Activated naive CD8-positive, alpha-beta T cell treated with anti-CD3 and anti-CD28 coated beads, Interleukin-2, amount 50 U/mL, for 24 hours (primary cell): Measurements from ENCODE around the gene DCAF11.
A peak's percentile ranks its signal among the peaks of the same experiment; 100 is the strongest.
"Not testable (repeated sequence)": the region's sequence is repeated elsewhere in the genome, so short reads cannot be mapped to it uniquely, and the experiment has no call there.

Experiments
- ATAC-seq: fragments of 150-1000 bp; cut with Tn5 transposase; one replicate; pipeline ENCODE4 v1.10.0; 2021
- DNase-seq: peaks from one replicate; pipeline ENCODE4 v3.0.0; 2021
- H3K27ac Mint-ChIP-seq: one replicate; pipeline ENCODE4 v1.8.0; 2021; ENCODE audit warnings: mild to moderate bottlenecking, mixed read lengths
- H3K27me3 Mint-ChIP-seq: one replicate; pipeline ENCODE4 v1.8.0; 2021; ENCODE audit warnings: mixed read lengths
- H3K36me3 Mint-ChIP-seq: one replicate; pipeline ENCODE4 v1.8.0; 2021; ENCODE audit warnings: low read depth, mixed read lengths
- H3K4me1 Mint-ChIP-seq: one replicate; pipeline ENCODE4 v1.8.0; 2021; ENCODE audit warnings: mixed read lengths
- H3K4me3 Mint-ChIP-seq: one replicate; pipeline ENCODE4 v1.8.0; 2021; ENCODE audit warnings: mild to moderate bottlenecking, moderate library complexity, mixed read lengths
- H3K9me3 Mint-ChIP-seq: one replicate; pipeline ENCODE4 v1.8.0; 2021; ENCODE audit warnings: mixed read lengths

Gene DCAF11

DNA sequence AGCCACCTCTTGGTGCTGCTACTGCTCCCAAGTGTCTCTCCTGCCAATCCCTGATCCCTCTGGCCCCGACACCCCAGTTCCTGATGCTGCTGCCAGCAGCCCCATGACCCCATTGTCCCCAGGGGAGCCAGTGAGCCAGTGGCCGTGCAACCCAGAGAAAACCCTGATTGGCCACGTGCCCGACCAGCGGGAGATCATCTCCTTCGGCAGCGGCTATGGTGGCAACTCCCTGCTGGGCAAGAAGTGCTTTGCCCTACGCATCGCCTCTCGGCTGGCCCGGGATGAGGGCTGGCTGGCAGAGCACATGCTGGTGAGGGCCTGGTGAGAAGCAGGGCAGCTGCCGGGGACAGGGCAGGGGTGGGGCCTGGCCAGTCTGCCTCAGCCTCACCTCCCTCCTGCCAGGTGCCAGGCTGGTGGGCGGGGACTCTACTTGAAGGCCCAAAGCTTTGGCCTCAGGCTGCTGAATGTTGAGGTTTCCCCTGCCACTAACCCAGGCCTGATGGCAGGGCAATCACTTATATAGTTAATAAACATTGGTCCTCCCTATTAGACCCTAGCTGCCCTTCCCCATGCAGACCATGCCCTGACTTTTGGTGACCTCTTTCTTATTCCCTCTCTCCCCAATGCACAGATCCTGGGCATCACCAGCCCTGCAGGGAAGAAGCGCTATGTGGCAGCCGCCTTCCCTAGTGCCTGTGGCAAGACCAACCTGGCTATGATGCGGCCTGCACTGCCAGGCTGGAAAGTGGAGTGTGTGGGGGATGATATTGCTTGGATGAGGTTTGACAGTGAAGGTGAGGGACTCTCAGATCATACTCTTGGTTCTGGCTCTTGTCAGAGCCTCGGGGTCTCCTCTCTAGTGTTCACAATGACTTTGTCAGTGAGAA, 15.4 kb upstream of the DCAF11 start:
- ATAC-seq, result no peak
- H3K27me3 Mint-ChIP-seq, result no peaks in the 10 kb centered on the region
- peaks cover 62% of the 10 kb centered on the region for H3K36me3 Mint-ChIP-seq
- no peak for DNase-seq
- no peak overlapping the region for H3K4me3 Mint-ChIP-seq
- H3K9me3 Mint-ChIP-seq, result no peaks in the 10 kb centered on the region
- peaks cover 15% of the 10 kb centered on the region for H3K4me1 Mint-ChIP-seq
- H3K27ac Mint-ChIP-seq, result peak overlapping the region; percentile 50

DNA sequence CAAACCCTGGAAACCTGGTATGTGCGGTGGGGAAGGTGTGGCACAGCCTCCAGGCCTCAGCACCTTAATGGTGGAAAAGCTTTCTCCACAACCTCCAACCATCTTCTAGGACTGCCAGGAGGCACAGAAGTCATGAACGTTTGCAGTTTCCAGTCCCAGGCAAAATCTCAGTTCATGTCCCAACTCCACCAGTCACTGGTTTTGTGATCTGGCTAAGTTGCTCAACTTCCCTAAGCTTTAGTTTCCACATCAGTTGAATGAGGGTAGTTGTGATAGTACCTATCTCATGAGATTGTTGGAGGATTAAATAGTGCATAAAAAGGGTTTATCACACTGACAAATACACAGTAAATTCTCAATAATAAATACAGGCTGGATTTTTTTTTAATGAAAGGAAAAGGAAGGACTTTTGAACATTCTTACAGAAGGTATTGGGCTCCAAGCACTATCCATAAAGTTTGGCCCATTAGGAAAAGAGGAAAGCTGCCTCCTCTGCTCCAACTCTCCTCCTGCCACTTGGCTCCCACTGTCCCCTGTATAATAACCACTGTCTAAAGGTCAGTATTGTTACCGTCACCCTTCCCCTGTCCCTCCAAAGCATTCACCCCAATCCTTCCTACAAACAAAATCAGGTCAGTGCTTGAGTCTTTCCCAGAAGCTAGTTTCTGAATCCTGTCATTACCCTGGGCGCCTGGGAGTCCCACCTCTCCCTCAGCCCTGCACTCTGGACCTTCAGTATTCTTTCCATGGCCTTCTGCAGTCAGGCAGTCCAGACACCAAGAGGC, 14.2 kb upstream of the DCAF11 start:
- Mint-ChIP-seq H3K27ac (no peak overlapping the region), H3K9me3 (no peaks in the 10 kb centered on the region), H3K36me3 (peaks cover 62% of the 10 kb centered on the region), H3K4me1 (peaks cover 13% of the 10 kb centered on the region), H3K4me3 (no peak overlapping the region), H3K27me3 (no peaks in the 10 kb centered on the region)
- DNase-seq, result no peak
- no peak for ATAC-seq

DNA sequence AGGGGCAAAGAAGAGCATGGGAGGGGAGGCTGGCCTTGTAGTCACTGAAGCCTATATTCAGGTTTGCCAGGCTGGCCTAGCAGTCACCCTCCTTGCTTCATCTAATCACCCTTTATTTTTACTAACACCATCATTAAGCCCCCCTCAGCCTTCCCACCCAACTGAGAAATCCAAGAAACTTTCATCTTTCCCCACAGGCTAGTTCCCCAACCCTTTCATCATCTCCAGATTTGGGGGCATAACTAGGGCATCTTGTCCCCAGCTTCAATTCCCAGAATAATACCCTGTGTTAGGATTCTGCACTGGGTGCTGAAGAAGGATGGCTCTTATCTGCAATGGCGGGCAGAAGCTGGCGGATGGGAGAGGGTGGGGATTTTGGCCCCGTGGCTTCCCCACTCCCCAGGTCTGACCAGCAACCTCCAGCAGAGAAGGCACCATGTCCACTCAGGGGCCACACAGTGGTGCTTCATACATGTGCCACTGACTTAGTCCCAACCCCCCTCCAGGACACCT, 13.5 kb upstream of the DCAF11 start:
- Mint-ChIP-seq H3K27me3 (no peaks in the 10 kb centered on the region), H3K4me1 (peaks cover 10% of the 10 kb centered on the region), H3K4me3 (no peak overlapping the region), H3K9me3 (no peaks in the 10 kb centered on the region), H3K27ac (no peak overlapping the region), H3K36me3 (peaks cover 56% of the 10 kb centered on the region)
- DNase-seq (no peak), ATAC-seq (no peak)

DNA sequence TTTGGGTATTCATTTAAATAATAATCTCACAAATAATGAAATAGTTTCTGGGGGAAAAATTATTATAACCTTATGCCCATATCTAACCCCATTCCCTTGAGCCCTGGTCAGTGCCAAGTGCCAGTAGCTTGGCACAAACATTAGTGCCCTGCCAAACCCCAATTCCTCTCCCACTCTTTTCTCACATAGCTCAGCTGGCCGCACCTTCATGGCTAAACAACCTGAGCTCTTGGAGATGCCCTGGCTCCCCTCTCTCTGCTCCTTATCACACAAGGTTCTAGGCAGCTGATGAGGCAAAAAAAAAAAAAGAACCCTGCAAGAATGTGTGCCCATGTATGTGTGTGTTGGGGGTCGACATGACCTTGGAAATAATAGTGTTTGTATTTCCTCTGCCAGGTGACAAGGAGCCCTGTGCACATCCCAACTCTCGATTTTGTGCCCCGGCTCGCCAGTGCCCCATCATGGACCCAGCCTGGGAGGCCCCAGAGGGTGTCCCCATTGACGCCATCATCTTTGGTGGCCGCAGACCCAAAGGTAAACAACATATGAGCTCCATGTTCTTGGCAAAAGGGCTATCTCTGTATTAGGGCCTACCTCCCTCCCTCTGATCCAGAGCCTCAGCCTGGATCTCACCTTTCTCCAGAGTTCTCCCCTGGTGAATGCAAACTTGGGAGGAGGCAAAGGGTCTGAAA, 12.1 kb upstream of the DCAF11 start:
- H3K27ac Mint-ChIP-seq, result no peak overlapping the region

DNA sequence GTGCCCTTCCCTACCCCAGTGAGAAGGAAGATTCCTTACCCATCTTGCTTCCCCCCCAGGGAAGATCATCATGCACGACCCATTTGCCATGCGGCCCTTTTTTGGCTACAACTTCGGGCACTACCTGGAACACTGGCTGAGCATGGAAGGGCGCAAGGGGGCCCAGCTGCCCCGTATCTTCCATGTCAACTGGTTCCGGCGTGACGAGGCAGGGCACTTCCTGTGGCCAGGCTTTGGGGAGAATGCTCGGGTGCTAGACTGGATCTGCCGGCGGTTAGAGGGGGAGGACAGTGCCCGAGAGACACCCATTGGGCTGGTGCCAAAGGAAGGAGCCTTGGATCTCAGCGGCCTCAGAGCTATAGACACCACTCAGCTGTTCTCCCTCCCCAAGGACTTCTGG, 11.1 kb upstream of the DCAF11 start:
- ATAC-seq (no peak), DNase-seq (no peak)
- H3K4me1 Mint-ChIP-seq, result peaks cover 11% of the 10 kb centered on the region
- H3K27me3 Mint-ChIP-seq, result no peaks in the 10 kb centered on the region
- H3K27ac Mint-ChIP-seq, result peak overlapping the region; percentile 41
- no peaks in the 10 kb centered on the region for H3K9me3 Mint-ChIP-seq
- H3K4me3 Mint-ChIP-seq, result no peak overlapping the region
- peaks cover 44% of the 10 kb centered on the region for H3K36me3 Mint-ChIP-seq

More for the DNA sequence above, 12.1 kb upstream of the DCAF11 start:
- Mint-ChIP-seq H3K27me3 (no peaks in the 10 kb centered on the region), H3K4me1 (peaks cover 7% of the 10 kb centered on the region), H3K9me3 (no peaks in the 10 kb centered on the region), H3K36me3 (peaks cover 48% of the 10 kb centered on the region), H3K4me3 (no peak overlapping the region)
- DNase-seq (no peak), ATAC-seq (no peak)

DNA sequence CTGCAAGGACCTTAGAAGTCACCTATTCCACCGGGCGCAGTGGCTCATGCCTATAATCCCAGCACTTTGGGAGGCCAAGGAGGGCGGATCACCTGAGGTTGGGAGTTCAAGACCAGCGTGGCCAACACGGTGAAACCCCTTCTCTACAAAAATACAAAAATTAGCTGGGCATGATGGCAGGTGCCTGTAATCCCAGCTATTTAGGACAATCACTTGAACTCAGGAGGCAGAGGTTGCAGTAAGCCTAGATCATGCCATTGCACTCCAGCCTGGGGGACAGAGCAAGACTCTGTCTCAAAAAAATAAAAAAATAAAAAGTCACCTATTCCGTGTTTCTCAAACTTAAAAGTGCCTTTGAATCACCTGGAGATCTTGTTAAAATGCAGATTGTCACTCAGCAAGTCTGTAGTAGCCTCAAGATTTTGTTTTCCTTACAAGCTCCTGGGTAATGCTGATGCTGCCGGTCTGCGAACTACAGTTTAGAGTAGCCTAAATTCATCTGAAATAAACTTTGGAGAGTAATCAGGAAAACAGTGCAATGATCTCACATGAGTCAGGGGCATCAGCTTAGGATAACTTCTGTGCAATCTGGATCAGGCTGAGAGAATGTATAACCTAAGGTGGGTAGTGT, 8.9 kb upstream of the DCAF11 start:
- H3K4me1 Mint-ChIP-seq, result peaks cover 23% of the 10 kb centered on the region
- H3K36me3 Mint-ChIP-seq, result peaks cover 31% of the 10 kb centered on the region
- not testable (repeated sequence) for DNase-seq, H3K4me3 Mint-ChIP-seq, H3K27me3 Mint-ChIP-seq, ATAC-seq, H3K9me3 Mint-ChIP-seq
- H3K27ac Mint-ChIP-seq, result peak overlapping the region; percentile 53

DNA sequence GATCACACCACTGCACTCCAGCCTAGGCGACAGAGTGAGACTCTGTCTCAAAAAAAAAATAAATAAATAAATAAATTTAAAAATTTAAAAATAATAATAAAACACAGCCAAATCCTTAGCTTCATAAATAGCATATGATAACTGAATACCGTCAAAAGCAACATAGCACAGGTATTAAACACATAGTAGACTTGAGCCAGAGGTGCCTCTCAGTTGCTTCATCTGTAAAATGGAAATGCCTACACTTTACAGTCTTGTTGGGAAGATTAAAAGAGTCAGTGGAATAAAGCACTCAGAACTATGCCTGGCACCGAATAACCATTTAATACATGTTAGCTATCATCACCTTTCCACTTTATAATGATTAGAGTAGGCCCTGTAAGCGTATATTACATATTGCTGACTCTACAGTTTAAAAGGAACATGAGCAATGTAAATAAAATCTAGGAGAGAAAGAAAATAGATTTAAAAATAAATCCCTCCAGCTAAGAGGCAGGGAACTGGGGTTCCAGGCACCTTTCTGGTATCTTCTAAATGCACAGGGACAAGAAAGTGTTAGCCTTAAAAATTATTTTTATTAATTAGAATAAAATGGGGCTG, 7.8 kb upstream of the DCAF11 start:
- Mint-ChIP-seq H3K27me3 (no peaks in the 10 kb centered on the region), H3K27ac (no peak overlapping the region), H3K4me1 (peaks cover 23% of the 10 kb centered on the region), H3K4me3 (no peak overlapping the region), H3K9me3 (no peaks in the 10 kb centered on the region), H3K36me3 (peaks cover 25% of the 10 kb centered on the region)
- ATAC-seq, result no peak
- DNase-seq, result no peak

DNA sequence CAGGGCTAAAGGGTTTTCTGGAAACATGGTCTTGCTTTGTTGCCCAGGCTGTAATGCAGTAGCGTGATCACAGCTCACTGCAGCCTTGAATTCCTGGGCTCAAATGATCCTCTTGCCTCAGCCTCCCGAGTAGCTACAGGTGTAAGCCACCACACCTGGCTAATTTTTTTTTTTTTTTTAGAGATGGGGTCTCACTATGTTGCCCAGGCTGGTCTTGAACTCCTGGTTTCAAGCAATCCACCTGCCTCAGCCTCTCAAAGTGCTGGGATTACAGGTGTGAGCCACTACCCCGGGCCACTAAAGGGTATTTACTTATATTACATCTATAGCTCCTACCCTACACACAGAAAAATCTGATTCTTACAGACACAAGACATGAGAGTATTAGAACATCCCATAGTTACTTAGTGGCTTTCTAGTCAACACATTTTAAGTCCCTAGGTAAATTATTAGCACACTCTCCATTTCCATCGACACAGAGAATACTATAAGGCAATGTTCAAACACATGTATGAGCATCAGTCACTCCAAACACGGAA, 6.2 kb upstream of the DCAF11 start:
- DNase-seq, result no peak
- H3K27ac Mint-ChIP-seq, result peak overlapping the region; percentile 81
- H3K27me3 Mint-ChIP-seq, result no peaks in the 10 kb centered on the region
- no peak for ATAC-seq
- H3K4me1 Mint-ChIP-seq, result peaks cover 23% of the 10 kb centered on the region
- H3K9me3 Mint-ChIP-seq, result no peaks in the 10 kb centered on the region
- H3K36me3 Mint-ChIP-seq, result peaks cover 12% of the 10 kb centered on the region
- H3K4me3 Mint-ChIP-seq, result no peak overlapping the region

DNA sequence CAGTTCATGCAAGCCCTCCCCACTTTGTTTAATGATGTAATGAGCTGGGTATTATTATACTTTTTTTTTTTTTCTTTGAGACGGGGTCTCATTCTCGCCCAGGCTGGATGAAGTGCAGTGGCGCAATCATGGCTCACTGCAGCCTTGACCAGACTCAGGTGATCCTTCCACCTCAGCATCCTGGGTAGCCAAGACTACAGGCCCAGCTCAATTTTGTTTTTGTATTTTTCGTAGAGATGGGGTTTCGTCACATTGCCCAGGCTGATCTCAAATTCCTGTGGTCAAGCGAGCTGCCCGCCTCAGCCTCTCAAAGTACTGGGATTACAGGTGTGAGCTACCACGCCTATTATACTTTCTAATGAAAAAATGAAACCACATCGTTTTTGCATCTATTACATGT, 4.5 kb upstream of the DCAF11 start:
- H3K27me3 Mint-ChIP-seq, result peaks cover 2% of the 10 kb centered on the region
- H3K4me3 Mint-ChIP-seq, result no peak overlapping the region
- H3K36me3 Mint-ChIP-seq, result peaks cover 3% of the 10 kb centered on the region
- H3K9me3 Mint-ChIP-seq, result no peaks in the 10 kb centered on the region
- no peak for DNase-seq
- ATAC-seq, result no peak
- H3K4me1 Mint-ChIP-seq, result peaks cover 29% of the 10 kb centered on the region
- H3K27ac Mint-ChIP-seq, result no peak overlapping the region

DNA sequence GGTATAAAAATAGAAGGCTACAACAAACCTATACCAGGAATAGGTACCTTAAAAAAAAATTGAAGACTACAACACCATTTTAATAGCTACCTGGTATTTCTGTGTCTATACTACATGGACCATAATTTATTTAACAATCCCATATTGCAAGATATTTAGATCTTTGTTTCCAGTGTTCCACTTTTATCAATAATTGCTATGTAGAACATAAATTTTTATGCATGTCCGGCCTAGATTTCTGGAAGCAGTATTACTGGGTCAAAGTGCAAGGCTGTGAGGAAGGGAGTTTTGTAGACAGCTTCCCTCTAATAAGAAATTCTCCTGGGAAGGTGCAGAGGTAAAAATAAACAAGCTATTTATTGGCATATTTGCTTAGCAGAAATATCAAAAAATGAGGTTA, 4.1 kb upstream of the DCAF11 start:
- no peak for ATAC-seq
- no peaks in the 10 kb centered on the region for H3K9me3 Mint-ChIP-seq
- peaks cover 2% of the 10 kb centered on the region for H3K27me3 Mint-ChIP-seq
- H3K36me3 Mint-ChIP-seq, result peaks cover 3% of the 10 kb centered on the region
- H3K4me1 Mint-ChIP-seq, result peaks cover 33% of the 10 kb centered on the region
- H3K4me3 Mint-ChIP-seq, result no peak overlapping the region
- no peak for DNase-seq
- no peak overlapping the region for H3K27ac Mint-ChIP-seq

DNA sequence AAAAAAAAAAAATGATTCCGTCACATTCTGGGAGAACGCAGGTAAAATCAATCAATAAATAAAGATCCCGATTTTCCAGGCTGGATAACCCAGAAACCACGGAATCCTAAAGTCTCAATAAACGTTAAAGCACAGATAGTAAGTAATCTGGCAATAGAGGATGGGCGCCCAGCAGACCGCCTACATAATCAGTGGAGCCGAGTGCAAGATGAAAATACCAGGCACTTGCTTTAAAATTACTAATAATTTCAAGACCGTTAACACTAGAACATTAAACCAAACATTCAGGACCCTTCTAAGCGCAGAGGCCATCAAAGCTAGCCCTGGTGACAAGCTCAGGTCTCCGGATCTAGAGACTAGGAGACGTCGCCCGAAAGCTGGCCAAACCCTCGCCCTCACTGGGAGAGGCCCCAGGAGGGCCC, 1.2 kb upstream of the DCAF11 start:
- peaks cover 37% of the 10 kb centered on the region for H3K4me1 Mint-ChIP-seq
- DNase-seq, result no peak
- peaks cover 2% of the 10 kb centered on the region for H3K27me3 Mint-ChIP-seq
- peak overlapping the region; percentile 99 for H3K27ac Mint-ChIP-seq
- H3K36me3 Mint-ChIP-seq, result peaks cover 14% of the 10 kb centered on the region
- peak overlapping the region; percentile 96 for H3K4me3 Mint-ChIP-seq
- no peak for ATAC-seq
- no peaks in the 10 kb centered on the region for H3K9me3 Mint-ChIP-seq

DNA sequence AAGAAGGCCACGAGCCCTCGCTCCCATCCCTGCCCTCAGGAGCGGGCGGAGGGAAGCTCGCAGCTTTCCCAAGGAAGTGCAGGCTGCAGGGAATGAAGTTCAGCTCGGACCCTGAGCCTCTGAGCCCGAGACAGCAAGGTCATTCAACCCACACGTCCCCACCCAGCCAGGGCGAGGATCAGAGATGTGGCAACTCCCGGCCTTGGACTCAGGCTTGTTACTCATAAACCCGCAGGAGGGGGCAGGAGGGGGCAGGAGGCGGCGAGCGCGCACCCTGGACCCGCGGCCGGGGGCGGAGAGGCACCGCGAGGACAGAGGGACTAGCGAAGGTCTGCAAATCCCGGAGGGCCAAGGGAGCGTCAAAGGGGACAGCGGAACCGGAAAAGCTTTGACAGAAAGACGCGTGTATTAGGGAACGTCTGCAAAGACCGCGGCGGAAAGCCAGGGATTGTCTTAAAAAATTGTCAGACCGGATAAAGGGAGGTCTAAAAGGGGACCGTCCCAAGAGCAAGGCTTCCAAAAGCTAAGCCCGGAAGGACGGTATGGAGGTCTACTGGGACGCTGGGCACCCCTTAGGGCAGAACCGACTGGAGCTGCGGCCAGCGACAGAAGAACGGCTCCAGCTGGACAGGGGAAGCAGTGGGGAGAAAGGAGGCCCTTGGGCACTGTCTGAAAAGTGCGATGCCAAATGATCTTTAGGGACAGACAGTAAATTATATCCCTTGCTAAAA, 611 bp upstream of the DCAF11 start:
- H3K27me3 Mint-ChIP-seq, result peaks cover 2% of the 10 kb centered on the region
- peak; percentile 53 for ATAC-seq
- DNase-seq, result peak; percentile 84
- peaks cover 18% of the 10 kb centered on the region for H3K36me3 Mint-ChIP-seq
- H3K4me1 Mint-ChIP-seq, result peaks cover 31% of the 10 kb centered on the region
- no peaks in the 10 kb centered on the region for H3K9me3 Mint-ChIP-seq
- H3K27ac Mint-ChIP-seq, result peak overlapping the region; percentile 99
- peak overlapping the region; percentile 96 for H3K4me3 Mint-ChIP-seq
